ENCODE measurements around the gene IRGQ.
A peak's percentile ranks its signal among the peaks of the same experiment; 100 is the strongest.

IRGQ gene

GRCh38 chr19:43598445-43599240 lies 2.7 kb upstream of the IRGQ start:
- Histone ChIP-seq H2AFZ (ENCODE audit: low read depth) (no peak overlapping the region), H3K4me2 (peak overlapping the region; percentile 89; the same call in 1 of the 2 replicates), H3K36me3 (ENCODE audit: insufficient read depth) (no peaks in the 10 kb centered on the region), H4K20me1 (ENCODE audit: insufficient read depth) (no peaks in the 10 kb centered on the region), H3K4me1 (ENCODE audit: low read depth, poor library complexity, severe bottlenecking) (peaks cover 14% of the 10 kb centered on the region), H3K79me2 (ENCODE audit: insufficient read depth, low read depth) (peaks cover 35% of the 10 kb centered on the region), H3K27ac (no peak overlapping the region), H3K27me3 (ENCODE audit: insufficient read depth, low read depth) (no peaks in the 10 kb centered on the region), H3K4me3 (IDR thresholded peaks at IDR 0.05; ENCODE audit: insufficient read depth, low read depth, low read length) (no peak overlapping the region), H3K9ac (no peak overlapping the region)
- TF ChIP-seq CTCF (conservative IDR thresholded peaks at IDR 0.05; ENCODE audit: low read depth, low read length), result no peak

GRCh38 chr19:43597876-43598275 lies 1.9 kb upstream of the IRGQ start:
- no peaks in the 10 kb centered on the region for H3K36me3 ChIP-seq (ENCODE audit: insufficient read depth)
- peaks cover 14% of the 10 kb centered on the region for H3K4me1 ChIP-seq (ENCODE audit: low read depth, poor library complexity, severe bottlenecking)
- H4K20me1 ChIP-seq (ENCODE audit: insufficient read depth), result no peaks in the 10 kb centered on the region
- TF ChIP-seq CTCF (conservative IDR thresholded peaks at IDR 0.05; ENCODE audit: low read depth, low read length), result no peak
- H3K4me3 ChIP-seq (IDR thresholded peaks at IDR 0.05; ENCODE audit: insufficient read depth, low read depth, low read length), result no peak overlapping the region
- H3K4me2 ChIP-seq, result peak overlapping the region; percentile 89
- no peaks in the 10 kb centered on the region for H3K27me3 ChIP-seq (ENCODE audit: insufficient read depth, low read depth)
- H3K9ac ChIP-seq, result no peak overlapping the region
- H3K27ac ChIP-seq, result no peak overlapping the region
- no peak overlapping the region for H2AFZ ChIP-seq (ENCODE audit: low read depth)
- peaks cover 35% of the 10 kb centered on the region for H3K79me2 ChIP-seq (ENCODE audit: insufficient read depth, low read depth)

- Histone ChIP-seq H3K4me1 (ENCODE audit: low read depth, poor library complexity, severe bottlenecking) (peaks cover 14% of the 10 kb centered on the region), H4K20me1 (ENCODE audit: insufficient read depth) (no peaks in the 10 kb centered on the region), H3K36me3 (ENCODE audit: insufficient read depth) (no peaks in the 10 kb centered on the region), H3K4me3 (IDR thresholded peaks at IDR 0.05; ENCODE audit: insufficient read depth, low read depth, low read length) (peak overlapping the region; percentile 56), H2AFZ (ENCODE audit: low read depth) (peak overlapping the region; percentile 81), H3K79me2 (ENCODE audit: insufficient read depth, low read depth) (peaks cover 35% of the 10 kb centered on the region), H3K27ac (peak overlapping the region; percentile 93), H3K27me3 (ENCODE audit: insufficient read depth, low read depth) (no peaks in the 10 kb centered on the region), H3K9ac (peak overlapping the region; percentile 95), H3K4me2 (peak overlapping the region; percentile 89)
- no peak for TF ChIP-seq CTCF (conservative IDR thresholded peaks at IDR 0.05; ENCODE audit: low read depth, low read length)
Observed at GRCh38 chr19:43596842-43597461, 1.0 kb upstream of the IRGQ start.

- TF ChIP-seq CTCF (conservative IDR thresholded peaks at IDR 0.05; ENCODE audit: low read depth, low read length), result no peak
- Histone ChIP-seq H3K4me3 (IDR thresholded peaks at IDR 0.05; ENCODE audit: insufficient read depth, low read depth, low read length) (no peak overlapping the region), H3K27me3 (ENCODE audit: insufficient read depth, low read depth) (no peaks in the 10 kb centered on the region), H2AFZ (ENCODE audit: low read depth) (peak overlapping the region; percentile 64), H3K4me1 (ENCODE audit: low read depth, poor library complexity, severe bottlenecking) (peaks cover 14% of the 10 kb centered on the region), H3K36me3 (ENCODE audit: insufficient read depth) (no peaks in the 10 kb centered on the region), H3K9ac (peak overlapping the region; percentile 95), H3K4me2 (peak overlapping the region; percentile 65), H4K20me1 (ENCODE audit: insufficient read depth) (no peaks in the 10 kb centered on the region), H3K79me2 (ENCODE audit: insufficient read depth, low read depth) (peaks cover 35% of the 10 kb centered on the region), H3K27ac (peak overlapping the region; percentile 93)
Observed at GRCh38 chr19:43595605-43595998, 332 bp downstream of the IRGQ start.

Data from KMS-11 (cell line).